Liver (tissue), 9 donors: ENCODE measurements around the gene SEC31A. TPM values are rescaled to one million over a fixed set of nuclear protein-coding genes. Genes with fewer than 3 reads are reported as not detected.

Source experiments
- DNase-seq: peaks from one replicate; pipeline ENCODE4 v3.0.0-alpha.2; 2017; ENCODE audit warnings: low spot score
- H3K27ac ChIP-seq, 2 donors: one replicate each; pipeline ENCODE4 v1.7.0; 2013; ENCODE audit warnings: inconsistent platforms in 2 of 2, low read length in 2 of 2, control low read depth in 1 of 2, low read depth in 1 of 2, mild to moderate bottlenecking in 1 of 2
- H3K27me3 ChIP-seq, 4 donors: one replicate each; pipeline versions ENCODE4 v1.6.1 to v1.7.0; 2013; ENCODE audit warnings: low read length in 3 of 4, inconsistent platforms in 1 of 4, mild to moderate bottlenecking in 1 of 4, moderate library complexity in 1 of 4; ENCODE audit not compliant: control insufficient read depth in 4 of 4, insufficient read depth in 4 of 4
- H3K36me3 ChIP-seq, 4 donors: one replicate each; pipeline versions ENCODE4 v1.6.1 to v1.7.0; 2013; ENCODE audit warnings: low read length in 3 of 4, mild to moderate bottlenecking in 3 of 4, low read depth in 1 of 4, moderate library complexity in 1 of 4; ENCODE audit not compliant: control insufficient read depth in 4 of 4, insufficient read depth in 3 of 4
- H3K4me1 ChIP-seq, 4 donors: one replicate each; pipeline versions ENCODE4 v1.6.1 to v1.7.0; 2013; ENCODE audit warnings: low read length in 3 of 4, mild to moderate bottlenecking in 3 of 4, moderate library complexity in 1 of 4; ENCODE audit not compliant: control insufficient read depth in 4 of 4, insufficient read depth in 4 of 4
- H3K4me3 ChIP-seq, 3 donors: one replicate each; pipeline versions ENCODE4 v1.6.1 to v1.7.0; 2013; ENCODE audit warnings: low read length in 3 of 3, control low read depth in 1 of 3, low read depth in 1 of 3, mild to moderate bottlenecking in 1 of 3
- H3K9ac ChIP-seq, 2 donors: one replicate each; pipeline ENCODE4 v1.7.0; 2013; ENCODE audit warnings: low read length in 2 of 2, mild to moderate bottlenecking in 2 of 2, moderate library complexity in 2 of 2, control low read depth in 1 of 2, low read depth in 1 of 2
- H3K9me3 ChIP-seq, 4 donors: one replicate each; pipeline versions ENCODE4 v1.6.1 to v1.7.0; 2013; ENCODE audit warnings: low read length in 3 of 4; ENCODE audit not compliant: control insufficient read depth in 4 of 4
- ATF3 ChIP-seq: IDR thresholded peaks from 2 replicates; pipeline ENCODE4 v1.6.1; 2016; ENCODE audit warnings: antibody characterized with exemption
- CTCF ChIP-seq: fragments of 150-350 bp; IDR thresholded peaks from 2 replicates; pipeline ENCODE4 v1.5.1; 2017; ENCODE audit warnings: improper control_type of control experiment, low read depth, low read length; ENCODE audit not compliant: missing input control
- EGR1 ChIP-seq, 2 donors: IDR thresholded peaks; 2 replicates each; pipeline ENCODE4 v1.6.1; 2016 to 2018; ENCODE audit warnings: antibody characterized with exemption in 2 of 2, low read depth in 2 of 2
- FOXA1 ChIP-seq: IDR thresholded peaks from 2 replicates; pipeline ENCODE4 v1.6.1; 2016; ENCODE audit warnings: antibody characterized with exemption
- FOXA2 ChIP-seq: IDR thresholded peaks from 2 replicates; pipeline ENCODE4 v1.6.1; 2016; ENCODE audit warnings: antibody characterized with exemption
- GABPA ChIP-seq, 2 donors: IDR thresholded peaks in 1 of 2; conservative IDR thresholded peaks in 1 of 2; 2 replicates each; pipeline ENCODE4 v1.6.1; 2016; ENCODE audit warnings: antibody characterized with exemption in 2 of 2, mild to moderate bottlenecking in 1 of 2, moderate library complexity in 1 of 2
- HNF4A ChIP-seq, 2 donors: conservative IDR thresholded peaks; 2 replicates each; pipeline ENCODE4 v1.6.1; 2016; ENCODE audit warnings: antibody characterized with exemption in 2 of 2, mild to moderate bottlenecking in 2 of 2
- HNF4G ChIP-seq: IDR thresholded peaks from 2 replicates; pipeline ENCODE4 v1.6.1; 2016; ENCODE audit warnings: antibody characterized with exemption
- JUND ChIP-seq, 2 donors: IDR thresholded peaks; 2 replicates each; pipeline ENCODE4 v1.6.1; 2016; ENCODE audit warnings: antibody characterized with exemption in 2 of 2
- MAX ChIP-seq: IDR thresholded peaks from 2 replicates; pipeline ENCODE4 v1.6.1; 2016; ENCODE audit warnings: antibody characterized with exemption
- NR2F2 ChIP-seq: IDR thresholded peaks from 2 replicates; pipeline ENCODE4 v1.6.1; 2016; ENCODE audit warnings: antibody characterized with exemption
- RAD21 ChIP-seq, 2 donors: IDR thresholded peaks; 2 replicates each; pipeline ENCODE4 v1.6.1; 2016; ENCODE audit warnings: antibody characterized with exemption in 2 of 2, mild to moderate bottlenecking in 2 of 2
- REST ChIP-seq: IDR thresholded peaks from 2 replicates; pipeline ENCODE4 v1.6.1; 2016; ENCODE audit warnings: antibody characterized with exemption, mild to moderate bottlenecking
- RXRA ChIP-seq, 2 donors: IDR thresholded peaks; 2 replicates each; pipeline ENCODE4 v1.6.1; 2017 to 2018; ENCODE audit warnings: antibody characterized with exemption in 2 of 2, mild to moderate bottlenecking in 1 of 2
- SP1 ChIP-seq: IDR thresholded peaks from 2 replicates; pipeline ENCODE4 v1.6.1; 2018; ENCODE audit warnings: antibody characterized with exemption, mild to moderate bottlenecking
- TAF1 ChIP-seq: conservative IDR thresholded peaks from 2 replicates; pipeline ENCODE4 v1.6.1; 2016; ENCODE audit warnings: antibody characterized with exemption, mild to moderate bottlenecking
- YY1 ChIP-seq: IDR thresholded peaks from 2 replicates; pipeline ENCODE4 v1.6.1; 2016; ENCODE audit warnings: antibody characterized with exemption, mild to moderate bottlenecking
- ZBTB33 ChIP-seq: IDR thresholded peaks from 2 replicates; pipeline ENCODE4 v1.6.1; 2016; ENCODE audit warnings: antibody characterized with exemption
- WGBS: extraction: QIAGEN DNeasy Blood & Tissue Kit; methylation state at CpG from one replicate; pipeline ENCODE4 v1.1.7; 2013; 5-methylcytosine and 5-hydroxymethylcytosine counted together
- polyA plus RNA-seq, 2 donors: library from polyadenylated mRNA; stranded (reverse) in 1 of 2; unstranded in 1 of 2; fragments of 200-250 nt in 1 of 2; fragments of >200 nt in 1 of 2; fragmentation: Nextera tagmentation in 1 of 2; extraction: Ambion mirVana in 1 of 2; gene quantifications; one replicate each; pipeline versions ENCODE4 v1.2.1 to v1.2.3, GENCODE V29; 2013 to 2015
- total RNA-seq, 2 donors: library from RNA; depleted of rRNA; stranded (reverse); fragments of >200 nt; gene quantifications; one replicate each; pipeline ENCODE4 v1.2.3, GENCODE V29; 2014
- donor health status: healthy.
- donor health status: healthy.
- donor health status: healthy.
- donor health status: healthy.
- donor health status: healthy.

SEC31A gene
- total and polyA plus RNA-seq, 4 donors: 79.9 to 204 (median 88.9) TPM

- WGBS: 83% methylated on average over 1 of the region's 1 CpG
- no peak overlapping the region for H3K27ac ChIP-seq
- no peak for DNase-seq
- H3K4me1 ChIP-seq: no peaks in the 10 kb centered on the region
- no peak for TF ChIP-seq TAF1
- TF ChIP-seq ZBTB33: no peak
- no peak for TF ChIP-seq RAD21 (IDR thresholded peaks at IDR 0.05)
- no peak for TF ChIP-seq HNF4G
- TF ChIP-seq YY1: no peak
- TF ChIP-seq NR2F2: no peak
- TF ChIP-seq CTCF: no peak
- no peak for TF ChIP-seq ATF3
- TF ChIP-seq RXRA (IDR thresholded peaks at IDR 0.05): no peak
- TF ChIP-seq JUND (IDR thresholded peaks at IDR 0.05): no peak
- no peak for TF ChIP-seq GABPA (IDR thresholded peaks at IDR 0.05 in 1 of 2, conservative IDR thresholded peaks at IDR 0.05 in 1 of 2)
- no peak for TF ChIP-seq FOXA1
- no peak for TF ChIP-seq REST
- TF ChIP-seq EGR1 (IDR thresholded peaks at IDR 0.05; ENCODE audit: low read depth in 2 of 2): no peak
- TF ChIP-seq FOXA2: no peak
- TF ChIP-seq SP1: no peak
- no peak for TF ChIP-seq MAX
- TF ChIP-seq HNF4A (conservative IDR thresholded peaks at IDR 0.05): no peak
- no peaks in the 10 kb centered on the region for H3K27me3 ChIP-seq
- H3K9ac ChIP-seq: no peak overlapping the region
- no peaks in the 10 kb centered on the region for H3K9me3 ChIP-seq
- H3K36me3 ChIP-seq: no peaks in the 10 kb centered on the region
- H3K4me3 ChIP-seq: no peak overlapping the region
Measured at GRCh38 chr4:82780170-82780751, 110.7 kb downstream of the SEC31A start.
